AML-193 (cell line): ENCODE data around the gene RAD51B.
A peak's percentile ranks its signal among the peaks of the same experiment; 100 is the strongest.

Source experiments
- DNase-seq, 2 experiments: peaks; one replicate each; lab custom pipeline; 2025; lab: John Stamatoyannopoulos, UW

RAD51B gene

GRCh38 chr14:68669603-68670358 is 850.2 kb downstream of the RAD51B start:
- no peak for DNase-seq

- no peak for DNase-seq
Measured at GRCh38 chr14:68670359-68670715, 850.8 kb downstream of the RAD51B start.

- no peak for DNase-seq
Measured at GRCh38 chr14:68671909-68672308, 852.3 kb downstream of the RAD51B start.

GRCh38 chr14:68672609-68673285 is 853.2 kb downstream of the RAD51B start:
- DNase-seq: no peak

GRCh38 chr14:68673464-68673863 is 853.9 kb downstream of the RAD51B start:
- no peak for DNase-seq

- no peak for DNase-seq
Measured at GRCh38 chr14:68674538-68675232, 855.1 kb downstream of the RAD51B start.

- no peak for DNase-seq
Measured at GRCh38 chr14:68675233-68675577, 855.6 kb downstream of the RAD51B start.

GRCh38 chr14:68676511-68676943 is 856.9 kb downstream of the RAD51B start:
- no peak for DNase-seq

GRCh38 chr14:68677476-68677875 is 857.9 kb downstream of the RAD51B start:
- no peak for DNase-seq

GRCh38 chr14:68677901-68678300 is 858.3 kb downstream of the RAD51B start:
- no peak for DNase-seq

- no peak for DNase-seq
Measured at GRCh38 chr14:68678471-68678870, 858.9 kb downstream of the RAD51B start.

- DNase-seq: no peak
Measured at GRCh38 chr14:68679301-68679700, 859.7 kb downstream of the RAD51B start.

GRCh38 chr14:68679746-68680467 is 860.3 kb downstream of the RAD51B start:
- DNase-seq: no peak

GRCh38 chr14:68680541-68681051 is 861.0 kb downstream of the RAD51B start:
- DNase-seq: no peak

- no peak for DNase-seq
Measured at GRCh38 chr14:68681256-68682011, 861.9 kb downstream of the RAD51B start.

- DNase-seq: peak; percentile 92 to 95
Measured at GRCh38 chr14:68682166-68683103, 862.9 kb downstream of the RAD51B start.

- DNase-seq: no peak
Measured at GRCh38 chr14:68683326-68683725, 863.7 kb downstream of the RAD51B start.

GRCh38 chr14:68684466-68685418 is 865.2 kb downstream of the RAD51B start:
- DNase-seq: no peak
